Measurements from ENCODE around the gene AGBL4. TPM values are rescaled to one million over a fixed set of nuclear protein-coding genes. Genes with fewer than 3 reads are reported as not detected.
"Not testable (repeated sequence)": the region's sequence is repeated elsewhere in the genome, so short reads cannot be mapped to it uniquely, and the experiment has no call there.

AGBL4 gene
- total RNA-seq, 1 donor from 2014 or later = 0.16 TPM

DNA sequence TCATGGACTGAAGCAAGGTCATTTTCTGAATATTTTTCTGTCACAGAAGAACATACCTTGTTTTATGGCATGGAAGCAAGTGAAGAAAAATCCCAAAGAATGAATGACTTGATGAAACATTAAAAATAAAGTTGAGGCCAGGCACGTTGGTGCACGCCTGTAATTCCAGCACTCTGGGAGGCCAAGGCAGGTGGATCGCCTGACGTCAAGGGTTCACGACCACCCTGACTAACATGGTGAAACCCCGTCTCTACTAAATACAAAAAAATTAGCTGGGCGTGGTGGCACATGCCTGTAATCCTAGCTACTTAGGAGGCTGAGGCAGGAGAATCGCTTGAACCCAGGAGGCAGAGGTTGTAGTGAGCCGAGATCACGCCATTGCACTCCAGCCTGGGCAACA is 1020.8 kb downstream of the AGBL4 start:
- intact Hi-C loops (cut with DNase I); DNase-seq; ATAC-seq (ENCODE audit: poor library complexity): not testable (repeated sequence)

DNA sequence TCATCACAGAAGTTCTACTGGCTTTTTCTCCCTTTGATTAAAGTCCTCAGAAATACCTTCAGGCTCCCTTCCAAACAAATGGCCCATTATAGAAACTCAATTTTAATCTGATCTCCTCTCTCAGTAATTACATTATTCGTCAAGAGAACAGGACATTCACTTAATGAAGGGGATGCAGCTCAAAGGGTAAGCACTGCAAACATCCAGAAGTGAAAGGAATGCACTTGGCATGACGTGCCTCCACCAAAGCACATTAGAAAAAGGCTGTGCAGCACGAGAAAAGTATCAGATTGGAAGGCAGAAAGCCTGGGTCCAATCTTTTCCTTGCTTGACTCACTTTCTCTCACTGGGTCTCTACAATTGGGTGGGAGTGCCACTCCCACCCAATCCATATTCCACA is 1024.4 kb downstream of the AGBL4 start:
- ATAC-seq (ENCODE audit: poor library complexity) = no peak
- DNase-seq = no peak
- intact Hi-C loops (cut with DNase I) = no loop called here

DNA sequence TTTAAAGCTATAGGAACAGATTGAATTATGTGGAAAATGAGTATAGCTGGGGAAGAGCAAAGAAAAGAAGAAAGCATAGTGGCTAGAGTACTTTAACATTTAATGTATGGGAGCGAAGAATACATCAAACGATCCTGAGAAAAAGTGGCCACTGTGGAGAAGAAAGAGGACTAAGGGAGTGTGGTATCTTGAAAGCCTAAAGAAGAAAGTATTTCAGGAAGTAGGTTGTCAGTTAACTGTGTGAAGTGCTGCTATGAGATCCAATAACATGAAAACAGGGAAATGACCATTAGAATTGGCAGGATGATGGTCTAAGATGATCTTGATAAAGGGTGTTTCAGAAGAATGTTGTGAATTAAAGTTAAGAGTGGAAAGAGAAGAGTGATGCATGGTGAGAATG is 1027.4 kb downstream of the AGBL4 start:
- ATAC-seq (ENCODE audit: poor library complexity) (no peak), DNase-seq (no peak)
- intact Hi-C loops (cut with DNase I) = no loop called here

DNA sequence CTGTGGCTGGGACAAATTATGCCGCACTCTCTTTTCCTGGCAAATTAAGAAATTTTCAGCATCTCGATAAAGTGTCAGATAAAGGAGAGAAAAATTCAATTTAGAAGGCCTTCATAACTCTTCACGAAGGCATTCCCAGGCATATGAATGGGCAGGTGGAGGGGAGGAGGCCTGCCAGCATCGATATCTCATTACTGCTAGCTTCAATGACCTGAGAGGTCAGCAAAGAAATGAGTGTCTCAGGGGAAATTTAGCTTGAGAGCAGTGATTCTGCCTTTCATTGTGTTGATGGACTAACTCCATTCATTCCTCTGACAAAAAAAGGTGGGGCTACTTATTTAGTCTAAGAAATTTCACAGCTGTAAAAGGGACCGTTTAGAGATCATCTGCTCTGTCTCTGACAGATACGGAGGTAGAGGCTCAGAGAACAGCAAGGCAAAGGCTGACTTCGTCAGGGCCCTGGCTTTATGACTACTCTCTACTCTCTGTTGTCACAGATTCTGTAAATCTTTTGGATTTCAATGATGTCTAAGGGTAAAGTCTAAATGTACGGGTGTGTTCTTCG is 1035.0 kb downstream of the AGBL4 start:
- DNase-seq (no peak), ATAC-seq (ENCODE audit: poor library complexity) (no peak)
- intact Hi-C loops (cut with DNase I) = no loop called here

DNA sequence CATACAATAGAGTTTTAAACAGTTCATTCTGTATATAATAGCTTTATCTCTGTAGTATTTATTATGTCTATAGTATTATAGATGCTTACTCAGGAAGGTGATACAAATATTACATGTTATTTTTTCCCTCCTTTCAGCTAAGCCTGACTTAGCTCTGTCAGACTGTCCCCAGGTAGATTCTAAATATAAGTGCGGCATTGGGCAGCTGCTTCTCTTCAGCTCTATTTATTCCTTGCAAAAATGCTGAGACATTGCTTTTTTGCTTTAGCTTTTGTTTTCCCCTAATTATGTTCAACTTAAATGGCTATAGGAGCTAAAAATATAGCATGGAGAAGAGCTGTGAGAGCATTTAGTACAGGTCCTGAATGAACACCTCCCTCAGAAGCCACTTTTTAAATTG is 1043.8 kb downstream of the AGBL4 start:
- ATAC-seq (ENCODE audit: poor library complexity) = no peak
- no peak for DNase-seq
- intact Hi-C loops (cut with DNase I) = no loop called here

DNA sequence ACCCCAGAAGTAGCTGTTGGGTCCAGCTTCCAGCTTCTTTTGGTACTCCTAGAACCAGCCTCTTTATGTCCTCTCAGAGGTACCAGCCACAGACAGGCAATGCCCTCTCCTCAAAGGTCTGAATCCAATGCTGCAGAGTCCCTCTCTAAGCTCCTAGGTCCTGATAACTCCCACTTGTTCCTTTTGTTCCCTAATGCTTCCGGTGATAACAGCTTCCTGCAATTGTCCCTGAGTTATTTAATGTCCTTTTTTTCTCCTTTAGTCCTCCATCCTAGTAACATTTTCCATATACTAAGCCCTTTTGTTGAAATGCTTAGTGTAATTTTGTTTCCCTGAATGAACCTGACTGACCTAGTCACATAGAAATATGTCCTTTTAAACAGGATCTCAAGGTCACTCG is 1045.3 kb downstream of the AGBL4 start:
- no peak for ATAC-seq (ENCODE audit: poor library complexity)
- intact Hi-C loops (cut with DNase I) = no loop called here
- no peak for DNase-seq

DNA sequence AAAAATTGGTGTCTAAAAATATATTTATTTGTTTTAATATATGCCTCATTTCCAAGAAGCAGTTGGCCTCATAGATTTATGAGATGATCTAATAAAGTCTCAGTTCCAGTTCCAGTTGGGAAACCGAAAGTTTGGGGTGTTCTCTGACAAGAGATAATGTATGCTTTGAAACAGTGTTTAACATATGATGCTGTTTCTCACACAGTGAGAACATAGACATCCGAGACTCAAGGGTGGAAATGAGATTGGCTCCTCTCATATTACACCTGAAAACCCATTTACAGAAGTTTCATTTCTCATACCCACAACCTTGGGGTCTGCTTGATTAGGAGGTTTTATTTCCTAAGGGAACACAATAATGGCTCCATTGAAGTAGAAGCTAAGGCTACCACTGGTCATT is 1046.5 kb downstream of the AGBL4 start:
- ATAC-seq (ENCODE audit: poor library complexity) (no peak), DNase-seq (no peak)

DNA sequence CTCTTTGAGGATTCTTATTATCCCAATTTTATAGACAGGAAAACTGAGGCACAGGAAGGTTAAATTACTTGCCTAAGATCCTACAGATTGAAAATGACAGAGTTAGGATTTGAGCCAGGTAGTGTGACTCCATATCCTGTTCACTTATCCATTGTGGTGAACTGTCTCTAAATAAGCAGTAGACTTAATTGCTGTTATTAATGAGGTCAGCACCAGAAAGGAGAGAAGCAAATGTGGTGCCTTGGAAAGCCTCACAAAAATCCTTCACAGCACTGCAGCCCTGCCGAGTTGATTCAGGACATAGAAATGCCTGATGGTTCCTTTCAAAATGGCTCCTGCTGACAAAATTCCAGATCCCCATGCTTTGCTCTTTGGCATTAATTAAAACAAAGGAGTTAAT is 1053.8 kb downstream of the AGBL4 start:
- DNase-seq (no peak), ATAC-seq (ENCODE audit: poor library complexity) (no peak)
- intact Hi-C loops (cut with DNase I) = no loop called here

More for the DNA sequence above, 1046.5 kb downstream of the AGBL4 start:
- intact Hi-C loops (cut with DNase I) = no loop called here

DNA sequence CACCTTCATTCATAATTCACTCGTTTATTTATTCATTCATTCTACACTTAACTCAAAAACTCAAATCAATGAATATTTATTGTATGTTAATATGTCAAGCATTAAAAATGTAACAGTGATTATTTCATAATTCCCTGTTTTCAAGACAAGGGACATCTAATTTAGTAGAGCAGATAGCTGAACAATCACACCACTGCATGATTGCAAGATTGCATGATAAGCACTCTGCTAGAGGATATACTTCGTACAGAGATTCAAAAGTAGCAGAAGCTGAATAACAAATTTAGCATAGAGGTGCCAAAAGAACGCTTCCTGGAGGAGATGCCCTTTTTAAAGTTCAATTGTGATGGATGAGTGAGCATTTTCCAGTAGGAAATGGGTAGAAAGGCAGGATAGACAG is 1056.4 kb downstream of the AGBL4 start:
- no peak for ATAC-seq (ENCODE audit: poor library complexity)
- intact Hi-C loops (cut with DNase I) = no loop called here
- no peak for DNase-seq

DNA sequence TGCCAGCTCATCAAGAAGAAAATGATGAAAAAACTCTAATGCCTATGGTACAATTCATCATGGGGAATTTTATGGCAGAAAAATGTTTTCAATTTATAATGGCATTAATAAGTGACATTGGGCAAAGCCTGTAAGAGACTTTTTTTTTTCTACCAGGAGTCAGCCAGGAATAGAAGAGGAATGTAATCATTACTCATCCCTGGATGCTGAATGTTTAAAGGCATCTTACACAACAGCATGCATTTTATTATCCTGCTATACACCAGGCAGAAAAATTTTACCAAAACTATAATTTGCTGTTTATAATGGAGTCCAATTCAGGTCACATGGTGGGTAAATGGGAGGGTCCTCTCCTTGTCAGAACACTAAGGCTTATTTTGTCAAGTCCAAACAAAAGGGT is 1057.2 kb downstream of the AGBL4 start:
- no peak for ATAC-seq (ENCODE audit: poor library complexity)
- DNase-seq = no peak
- intact Hi-C loops (cut with DNase I) = no loop called here

DNA sequence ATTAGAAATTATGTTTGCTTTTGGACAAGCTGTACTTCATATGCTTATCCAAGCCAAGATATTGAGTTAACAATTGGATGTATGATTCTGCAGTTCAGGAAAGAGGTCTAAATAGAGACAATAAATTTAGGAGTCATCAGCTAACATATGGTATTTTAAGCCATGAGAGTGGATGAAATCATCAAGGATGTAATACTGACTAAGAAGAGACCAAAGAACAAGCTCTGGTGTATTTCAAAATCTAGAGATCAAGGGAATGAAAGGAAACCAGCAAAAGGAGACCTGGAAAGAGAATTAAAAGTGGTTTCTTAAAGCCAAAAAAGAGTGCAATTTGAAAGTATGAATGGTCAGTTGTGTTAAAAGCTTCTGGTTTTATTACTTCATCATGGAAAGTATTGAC is 1063.4 kb downstream of the AGBL4 start:
- ATAC-seq (ENCODE audit: poor library complexity) (no peak), DNase-seq (no peak)
- intact Hi-C loops (cut with DNase I) = no loop called here

DNA sequence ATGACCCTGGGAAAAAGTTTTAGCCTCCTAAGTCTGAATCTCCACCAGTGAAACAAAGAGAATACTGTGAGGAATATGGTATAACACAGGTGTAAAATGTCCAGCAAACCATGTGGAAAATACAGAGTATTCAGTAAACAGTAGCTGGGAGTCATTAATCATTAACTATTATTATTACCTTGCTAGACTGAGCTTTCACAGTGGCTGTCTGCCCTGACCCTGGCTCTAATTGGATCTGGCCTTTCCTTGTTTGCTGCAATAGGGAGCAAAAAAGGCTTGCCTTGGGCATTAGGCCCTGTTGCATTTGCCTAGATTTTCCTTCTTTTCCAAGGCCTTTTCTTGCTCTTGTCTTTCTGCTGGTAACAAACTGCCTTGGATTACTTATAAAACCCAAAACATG is 1068.0 kb downstream of the AGBL4 start:
- no peak for DNase-seq
- intact Hi-C loops (cut with DNase I) = no loop called here
- ATAC-seq (ENCODE audit: poor library complexity) = no peak

DNA sequence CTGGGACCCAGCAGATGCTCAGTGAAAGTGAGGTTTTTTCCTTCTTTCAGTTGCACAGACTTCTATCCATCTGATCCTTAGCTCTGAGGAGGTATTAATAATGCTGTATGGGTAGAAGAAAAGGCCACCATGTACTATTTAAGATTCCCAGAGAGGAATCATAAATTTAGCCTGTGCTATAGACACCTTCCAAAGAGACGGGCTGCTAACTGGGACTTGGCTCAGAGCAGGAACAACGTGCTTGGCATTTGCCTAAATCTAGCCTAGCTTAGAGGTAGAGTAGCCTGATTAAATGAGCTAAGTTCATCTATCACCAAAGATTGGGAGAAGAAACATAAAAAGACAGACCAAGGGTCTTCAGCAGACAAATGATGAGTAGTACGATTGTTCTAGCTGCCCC is 1070.1 kb downstream of the AGBL4 start:
- DNase-seq = no peak
- no peak for ATAC-seq (ENCODE audit: poor library complexity)
- intact Hi-C loops (cut with DNase I) = no loop called here

DNA sequence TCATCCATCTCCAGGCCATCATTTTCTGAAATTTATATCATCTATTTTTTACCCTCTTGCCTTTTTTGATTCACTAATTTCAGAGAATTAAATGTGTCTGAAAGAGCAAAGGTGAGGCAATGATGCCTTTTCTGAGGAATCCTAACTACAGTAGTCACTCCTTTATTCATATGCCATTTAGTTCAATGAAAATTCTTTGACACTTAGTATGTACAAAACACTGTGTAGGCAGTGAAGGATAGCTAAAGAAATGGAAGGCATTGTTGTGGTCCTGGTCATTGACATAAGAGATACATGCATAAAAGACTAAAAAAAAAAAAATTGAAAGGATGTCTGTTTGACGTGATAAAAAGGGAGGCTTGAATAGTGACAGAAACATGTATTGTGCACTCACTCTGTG is 1075.2 kb downstream of the AGBL4 start:
- no peak for DNase-seq
- intact Hi-C loops (cut with DNase I) = no loop called here
- ATAC-seq (ENCODE audit: poor library complexity) = no peak

DNA sequence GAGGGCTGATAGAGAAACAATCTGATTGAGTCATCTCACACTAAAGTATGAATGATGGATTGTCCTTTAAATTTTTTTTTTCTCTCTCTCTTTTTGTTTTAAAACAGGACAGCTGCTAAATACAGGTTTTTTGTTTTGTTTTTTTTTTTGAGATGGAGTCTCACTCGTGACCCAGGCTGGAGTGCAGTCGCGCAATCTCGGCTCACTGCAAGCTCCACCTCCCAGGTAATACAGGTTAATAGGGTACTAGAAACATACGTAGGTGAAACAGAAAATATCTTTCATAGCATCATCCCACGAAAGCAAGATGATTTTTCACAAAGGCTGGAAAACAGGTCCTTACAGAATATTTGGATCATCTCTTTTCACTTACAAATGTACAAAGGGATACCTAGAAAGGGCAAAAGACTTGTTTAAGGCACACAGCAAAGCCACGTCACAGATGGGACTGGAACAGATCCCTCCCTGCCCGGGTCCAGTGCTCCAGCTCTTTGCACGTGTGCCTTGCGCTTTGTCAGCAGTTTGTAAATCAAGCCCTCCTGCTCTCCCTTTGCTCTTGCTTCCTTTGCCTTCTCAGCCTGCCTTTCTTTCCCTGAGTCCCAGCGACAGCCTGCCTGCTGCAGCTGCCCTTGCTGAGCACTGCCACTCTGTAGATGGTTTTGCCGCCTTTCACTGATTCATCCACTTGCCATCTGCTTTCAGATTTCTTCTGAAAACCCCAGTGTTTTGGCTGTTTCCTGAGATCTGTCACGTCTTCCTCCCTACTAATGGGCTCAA is 1075.8 kb downstream of the AGBL4 start:
- intact Hi-C loops (cut with DNase I) = no loop called here
- DNase-seq (no peak), ATAC-seq (ENCODE audit: poor library complexity) (no peak)

DNA sequence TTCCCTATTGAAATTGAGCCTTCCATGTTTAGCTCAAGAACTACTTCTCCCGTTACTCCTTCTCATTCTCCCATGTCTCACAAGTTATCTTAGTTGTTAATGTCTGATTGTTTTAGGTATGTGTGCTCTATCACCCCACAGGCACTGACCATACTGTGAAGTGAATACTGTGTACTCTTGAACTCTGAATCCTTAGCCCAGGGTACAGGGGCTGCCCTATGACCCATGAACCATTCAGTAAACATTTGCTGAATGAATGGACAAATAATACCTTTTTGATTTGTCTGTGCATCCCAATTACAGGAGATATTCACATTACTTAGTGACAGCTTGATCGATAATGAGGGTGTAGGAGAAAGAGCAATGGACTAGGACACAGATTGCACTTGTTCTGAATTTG is 1077.7 kb downstream of the AGBL4 start:
- ATAC-seq (ENCODE audit: poor library complexity) = no peak
- intact Hi-C loops (cut with DNase I) = no loop called here
- no peak for DNase-seq

DNA sequence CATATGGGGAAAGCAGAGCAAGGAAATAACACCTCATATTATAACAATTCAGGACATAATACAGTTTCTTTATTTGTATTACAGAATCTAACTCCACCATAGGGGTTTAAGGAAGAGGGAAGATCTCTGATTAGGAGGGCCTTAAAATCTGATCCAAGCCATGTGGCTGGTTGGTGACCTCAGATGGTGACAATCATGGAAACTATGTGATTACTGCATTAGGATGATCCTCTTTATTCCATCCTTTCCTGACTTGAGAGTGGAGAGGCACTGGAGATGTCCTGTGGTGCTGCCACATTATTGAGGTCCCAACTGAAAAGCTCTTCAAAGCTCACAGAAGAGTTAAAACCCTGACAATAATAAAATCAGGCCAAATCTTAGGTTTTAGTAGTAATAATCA is 1078.9 kb downstream of the AGBL4 start:
- no peak for DNase-seq
- intact Hi-C loops (cut with DNase I) = no loop called here
- no peak for ATAC-seq (ENCODE audit: poor library complexity)

DNA sequence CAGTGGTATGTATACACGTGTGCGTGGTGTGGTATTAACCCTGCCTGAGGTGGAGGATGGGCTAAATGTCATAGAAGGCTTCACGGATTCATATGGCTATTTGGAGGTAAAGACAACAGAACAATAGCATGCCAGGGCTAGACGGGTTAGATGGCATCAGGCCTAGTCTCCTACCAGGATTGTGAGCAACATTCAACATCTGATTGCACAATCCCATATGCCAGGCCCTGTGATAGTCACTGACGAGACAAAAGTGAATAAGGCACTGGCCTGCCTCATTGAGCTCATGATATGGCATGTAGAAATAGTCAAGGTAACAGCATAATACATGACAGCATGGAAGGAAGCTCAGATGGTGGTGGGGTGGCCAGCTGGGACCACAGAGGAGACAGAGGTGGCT is 1079.9 kb downstream of the AGBL4 start:
- intact Hi-C loops (cut with DNase I) = no loop called here
- no peak for ATAC-seq (ENCODE audit: poor library complexity)

DNA sequence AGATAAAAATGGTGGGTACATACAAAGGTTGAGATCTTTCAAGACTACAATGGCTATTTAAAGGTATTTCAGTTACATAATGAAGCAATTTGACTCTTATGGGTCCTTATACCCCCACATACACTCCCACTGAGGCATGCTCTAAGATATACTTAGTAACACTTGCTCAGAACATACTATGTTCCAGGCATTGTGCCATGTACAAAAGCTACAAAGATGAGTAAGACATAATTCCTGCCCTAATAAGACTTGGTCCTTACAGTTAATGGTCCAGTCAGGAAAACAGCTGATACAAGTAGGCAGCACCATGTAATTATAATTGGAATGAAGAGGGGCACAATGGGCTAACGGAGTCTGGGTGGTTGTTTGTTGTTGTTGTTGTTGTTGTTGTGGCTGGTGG is 1080.4 kb downstream of the AGBL4 start:
- intact Hi-C loops (cut with DNase I) = no loop called here
- DNase-seq (no peak), ATAC-seq (ENCODE audit: poor library complexity) (no peak)

More for the DNA sequence above, 1079.9 kb downstream of the AGBL4 start:
- DNase-seq = no peak

DNA sequence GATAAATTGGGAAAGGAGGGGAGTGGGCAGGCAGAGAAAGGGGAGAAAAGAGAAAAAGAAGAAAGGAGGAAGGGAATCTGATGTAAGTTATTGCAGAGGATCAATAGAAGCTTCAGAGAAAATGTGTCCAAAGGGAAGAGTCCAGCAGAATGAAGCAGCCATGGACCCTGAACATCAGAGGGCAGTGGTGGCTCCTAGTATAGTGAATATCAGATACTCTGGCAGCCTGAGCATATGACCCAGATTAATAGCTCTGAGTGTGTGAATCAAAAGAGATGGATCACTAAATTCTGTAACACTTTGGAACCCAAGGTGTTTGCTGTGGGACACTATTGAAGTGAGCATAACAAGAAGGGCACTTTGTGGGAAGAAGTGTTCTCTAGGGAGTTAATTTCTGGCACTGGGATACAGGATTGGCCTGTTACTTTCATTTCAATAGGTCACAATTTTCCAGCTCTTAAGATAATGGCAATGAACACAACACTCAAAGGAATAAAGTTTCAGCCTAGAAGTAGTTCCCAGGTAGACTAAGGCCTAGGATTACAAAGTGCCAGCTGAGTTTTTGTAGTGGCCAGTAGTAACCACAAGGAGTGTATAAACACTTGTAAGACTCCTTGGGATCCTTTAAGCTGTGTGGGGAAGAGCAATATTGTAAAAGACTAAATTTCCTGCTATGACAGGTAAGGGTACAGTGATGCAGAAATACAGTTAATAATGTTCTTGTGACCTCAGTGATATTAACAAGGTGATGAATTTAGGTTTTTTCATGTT is 1082.6 kb downstream of the AGBL4 start:
- DNase-seq (no peak), ATAC-seq (ENCODE audit: poor library complexity) (no peak)
- intact Hi-C loops (cut with DNase I) = no loop called here
